GM19023 (cell line): ENCODE results near the gene TCEAL6.
"Not testable (repeated sequence)": the region's sequence is repeated elsewhere in the genome, so short reads cannot be mapped to it uniquely, and the experiment has no call there.

Source experiments
- ATAC-seq: cut with Tn5 transposase; IDR thresholded peaks from one replicate; pipeline ENCODE4 v1.9.1; 2021; ENCODE audit warnings: mild to moderate bottlenecking, moderate library complexity; ENCODE audit not compliant: unreplicated experiment

Gene TCEAL6

GRCh38 chrX:102142274-102142673 lies at the start of gene TCEAL6:
Gene TCEAL6 (minus strand): TSS chrX:102142481.
- ATAC-seq: not testable (repeated sequence)

GRCh38 chrX:102185967-102186720 lies 43.9 kb upstream of the TCEAL6 start:
- ATAC-seq: no peak

- peak; percentile 83 for ATAC-seq
Measured at GRCh38 chrX:102155806-102156179, 13.5 kb upstream of the TCEAL6 start, which contains the start of gene BEX5. Gene BEX5 (minus strand): TSS chrX:102155977. CDS start chrX:102154265, 1,712 bp downstream.

GRCh38 chrX:102154900-102155805 lies 12.9 kb upstream of the TCEAL6 start:
- ATAC-seq: peak; percentile 44

- no peak for ATAC-seq
Measured at GRCh38 chrX:102154218-102154860, 12.1 kb upstream of the TCEAL6 start.

GRCh38 chrX:102141631-102142030 lies 650 bp downstream of the TCEAL6 start:
- not testable (repeated sequence) for ATAC-seq

- ATAC-seq: not testable (repeated sequence)
Measured at GRCh38 chrX:102140876-102141275, 1.4 kb downstream of the TCEAL6 start.

GRCh38 chrX:102138064-102138463 lies 4.2 kb downstream of the TCEAL6 start:
- no peak for ATAC-seq

GRCh38 chrX:102129473-102129872 lies 12.8 kb downstream of the TCEAL6 start:
- ATAC-seq: no peak

- no peak for ATAC-seq
Measured at GRCh38 chrX:102126863-102127262, 15.4 kb downstream of the TCEAL6 start.

- not testable (repeated sequence) for ATAC-seq
Measured at GRCh38 chrX:102126080-102126818, 16.0 kb downstream of the TCEAL6 start.

GRCh38 chrX:102125436-102125835 lies 16.8 kb downstream of the TCEAL6 start, which contains the start of gene TCEAL2:
Gene TCEAL2 (plus strand): TSS chrX:102125679. CDS start chrX:102126831, 1,152 bp downstream.
- not testable (repeated sequence) for ATAC-seq

GRCh38 chrX:102125014-102125413 lies 17.3 kb downstream of the TCEAL6 start:
- not testable (repeated sequence) for ATAC-seq

- no peak for ATAC-seq
Measured at GRCh38 chrX:102115748-102116147, 26.5 kb downstream of the TCEAL6 start.

GRCh38 chrX:102113367-102113766 lies 28.9 kb downstream of the TCEAL6 start:
- no peak for ATAC-seq
